Astrocyte (in vitro differentiated cells and primary cell): ENCODE data around the gene FAM83C. TPM values are rescaled to one million over a fixed set of nuclear protein-coding genes. Genes with fewer than 3 reads are reported as not detected.

Experiments
- DNase-seq: peaks from one replicate; pipeline ENCODE4 v3.0.0-alpha.2; 2010; ENCODE audit warnings: low read depth
- FAIRE-seq: peaks from 2 replicates; lab custom pipeline; 2011; peaks lifted over from hg19 to GRCh38; lab: Jason Lieb, UNC
- H2AFZ ChIP-seq: 2 replicates; pipeline ENCODE4 v1.6.0; 2012; ENCODE audit warnings: low read depth, low read length, inconsistent platforms
- H3K27ac ChIP-seq: 2 replicates; pipeline ENCODE4 v1.5.1; 2011; ENCODE audit warnings: low read depth, low read length, inconsistent platforms
- H3K27me3 ChIP-seq: 2 replicates; pipeline ENCODE4 v1.6.0; 2011; ENCODE audit warnings: low read length, inconsistent platforms; ENCODE audit not compliant: insufficient read depth
- H3K36me3 ChIP-seq: 2 replicates; pipeline ENCODE4 v1.5.1; 2011; ENCODE audit warnings: low read length, inconsistent platforms; ENCODE audit not compliant: insufficient read depth
- H3K4me1 ChIP-seq: 2 replicates; pipeline ENCODE4 v1.5.1; 2011; ENCODE audit warnings: low read length, inconsistent platforms; ENCODE audit not compliant: insufficient read depth
- H3K4me2 ChIP-seq: 2 replicates; pipeline ENCODE4 v1.6.0; 2012; ENCODE audit warnings: low read length, inconsistent platforms
- H3K4me3 ChIP-seq: 2 replicates; pipeline ENCODE4 v1.5.1; 2011; ENCODE audit warnings: low read depth, mild to moderate bottlenecking, low read length, inconsistent platforms; ENCODE audit not compliant: insufficient read depth
- H3K79me2 ChIP-seq: 2 replicates; pipeline ENCODE4 v1.6.0; 2012; ENCODE audit warnings: mild to moderate bottlenecking, low read length, inconsistent platforms; ENCODE audit not compliant: insufficient read depth
- H3K9ac ChIP-seq: 2 replicates; pipeline ENCODE4 v1.6.0; 2012; ENCODE audit warnings: mild to moderate bottlenecking, low read length, inconsistent platforms
- H3K9me3 ChIP-seq: 2 replicates; pipeline ENCODE4 v1.5.1; 2012; ENCODE audit warnings: low read depth, mild to moderate bottlenecking, low read length, inconsistent platforms; ENCODE audit not compliant: insufficient read depth
- H4K20me1 ChIP-seq: 2 replicates; pipeline ENCODE4 v1.6.0; 2012; ENCODE audit warnings: low read length, inconsistent platforms; ENCODE audit not compliant: insufficient read depth
- H3K27ac Mint-ChIP-seq: one replicate; pipeline ENCODE4 v1.8.0; 2021; ENCODE audit warnings: mild to moderate bottlenecking, mixed read lengths; ENCODE audit not compliant: unreplicated experiment
- H3K27me3 Mint-ChIP-seq: one replicate; pipeline ENCODE4 v1.8.0; 2021; ENCODE audit warnings: low read depth, mixed read lengths; ENCODE audit not compliant: unreplicated experiment
- H3K36me3 Mint-ChIP-seq: one replicate; pipeline ENCODE4 v1.8.0; 2021; ENCODE audit warnings: low read depth, mixed read lengths; ENCODE audit not compliant: unreplicated experiment
- H3K4me1 Mint-ChIP-seq: one replicate; pipeline ENCODE4 v1.8.0; 2021; ENCODE audit warnings: low read depth, mixed read lengths; ENCODE audit not compliant: unreplicated experiment
- H3K4me3 Mint-ChIP-seq: one replicate; pipeline ENCODE4 v1.8.0; 2021; ENCODE audit warnings: mild to moderate bottlenecking, moderate library complexity, mixed read lengths; ENCODE audit not compliant: unreplicated experiment
- H3K9me3 Mint-ChIP-seq: one replicate; pipeline ENCODE4 v1.8.0; 2021; ENCODE audit warnings: mild to moderate bottlenecking, mixed read lengths; ENCODE audit not compliant: unreplicated experiment
- EZH2 ChIP-seq: IDR thresholded peaks from 2 replicates; pipeline ENCODE4 v1.6.1; 2012; ENCODE audit warnings: mild to moderate bottlenecking, low read length, inconsistent platforms; ENCODE audit not compliant: insufficient read depth
- total RNA-seq: library from RNA; stranded (reverse); gene quantifications from 2 replicates; pipeline ENCODE4 v1.2.1, GENCODE V29; 2021
- TF ChIP-seq, protein P1 (sequence below): IDR thresholded peaks from 2 replicates; pipeline ENCODE4 v1.5.1; 2011; ENCODE audit warnings: low read depth, mild to moderate bottlenecking, inconsistent platforms, low read length, moderate library complexity; ENCODE audit not compliant: insufficient read depth

The FAM83C gene
- total RNA-seq, 1 donor from 2014 or later, result not detected

DNA sequence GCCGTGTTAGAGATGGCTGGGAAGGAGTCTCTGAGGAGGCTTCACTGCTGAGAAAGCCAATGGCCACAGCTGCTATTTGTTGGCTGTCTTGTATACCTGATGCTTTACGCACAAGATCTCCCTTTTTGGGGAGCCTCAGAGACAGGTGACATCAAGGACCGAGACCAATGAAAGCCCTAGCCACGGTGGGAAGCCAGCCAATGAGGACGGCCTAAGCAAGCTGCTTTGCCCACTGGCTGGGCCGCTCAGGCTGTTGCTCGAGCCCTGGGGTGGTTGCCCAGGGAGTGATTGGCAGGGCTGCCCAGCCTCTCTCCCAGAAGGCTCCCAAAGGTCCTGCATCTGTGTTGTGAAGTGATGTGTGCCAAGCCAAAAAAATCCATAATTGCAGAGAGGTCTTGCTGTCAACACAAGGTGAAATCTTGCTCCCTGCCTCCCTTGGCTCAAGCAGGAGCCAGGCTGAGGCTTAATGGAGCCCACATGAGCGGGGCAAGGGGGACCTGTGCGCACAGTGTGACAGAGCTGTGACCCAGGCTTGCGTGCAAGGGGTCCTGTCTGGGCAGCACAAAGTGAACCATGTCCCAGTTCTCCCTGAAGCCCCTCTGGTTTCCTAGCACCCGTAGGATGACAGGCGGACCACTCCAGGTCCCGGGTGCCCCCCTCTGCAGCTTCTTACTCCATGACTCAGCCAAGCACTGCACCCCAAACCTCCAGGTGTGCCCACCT, 18.6 kb downstream of the FAM83C start:
- peaks cover 6% of the 10 kb centered on the region for H3K36me3 ChIP-seq
- no peak overlapping the region for H3K27ac Mint-ChIP-seq
- peaks cover 2% of the 10 kb centered on the region for H4K20me1 ChIP-seq
- TF ChIP-seq EZH2, result no peak
- TF ChIP-seq, protein P1, sequence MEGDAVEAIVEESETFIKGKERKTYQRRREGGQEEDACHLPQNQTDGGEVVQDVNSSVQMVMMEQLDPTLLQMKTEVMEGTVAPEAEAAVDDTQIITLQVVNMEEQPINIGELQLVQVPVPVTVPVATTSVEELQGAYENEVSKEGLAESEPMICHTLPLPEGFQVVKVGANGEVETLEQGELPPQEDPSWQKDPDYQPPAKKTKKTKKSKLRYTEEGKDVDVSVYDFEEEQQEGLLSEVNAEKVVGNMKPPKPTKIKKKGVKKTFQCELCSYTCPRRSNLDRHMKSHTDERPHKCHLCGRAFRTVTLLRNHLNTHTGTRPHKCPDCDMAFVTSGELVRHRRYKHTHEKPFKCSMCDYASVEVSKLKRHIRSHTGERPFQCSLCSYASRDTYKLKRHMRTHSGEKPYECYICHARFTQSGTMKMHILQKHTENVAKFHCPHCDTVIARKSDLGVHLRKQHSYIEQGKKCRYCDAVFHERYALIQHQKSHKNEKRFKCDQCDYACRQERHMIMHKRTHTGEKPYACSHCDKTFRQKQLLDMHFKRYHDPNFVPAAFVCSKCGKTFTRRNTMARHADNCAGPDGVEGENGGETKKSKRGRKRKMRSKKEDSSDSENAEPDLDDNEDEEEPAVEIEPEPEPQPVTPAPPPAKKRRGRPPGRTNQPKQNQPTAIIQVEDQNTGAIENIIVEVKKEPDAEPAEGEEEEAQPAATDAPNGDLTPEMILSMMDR, result no peak
- no peaks in the 10 kb centered on the region for H3K9me3 ChIP-seq
- H3K9me3 Mint-ChIP-seq, result no peaks in the 10 kb centered on the region
- H3K4me1 Mint-ChIP-seq, result peaks cover 19% of the 10 kb centered on the region
- H3K27ac ChIP-seq, result no peak overlapping the region
- no peak for FAIRE-seq
- no peak for DNase-seq
- peaks cover 23% of the 10 kb centered on the region for H3K79me2 ChIP-seq
- H3K9ac ChIP-seq, result no peak overlapping the region
- peaks cover 15% of the 10 kb centered on the region for H3K36me3 Mint-ChIP-seq
- no peaks in the 10 kb centered on the region for H3K27me3 ChIP-seq
- H2AFZ ChIP-seq, result no peak overlapping the region
- H3K4me3 Mint-ChIP-seq, result no peak overlapping the region
- no peak overlapping the region for H3K4me3 ChIP-seq
- H3K27me3 Mint-ChIP-seq, result no peaks in the 10 kb centered on the region
- H3K4me1 ChIP-seq, result peaks cover 17% of the 10 kb centered on the region
- no peak overlapping the region for H3K4me2 ChIP-seq

DNA sequence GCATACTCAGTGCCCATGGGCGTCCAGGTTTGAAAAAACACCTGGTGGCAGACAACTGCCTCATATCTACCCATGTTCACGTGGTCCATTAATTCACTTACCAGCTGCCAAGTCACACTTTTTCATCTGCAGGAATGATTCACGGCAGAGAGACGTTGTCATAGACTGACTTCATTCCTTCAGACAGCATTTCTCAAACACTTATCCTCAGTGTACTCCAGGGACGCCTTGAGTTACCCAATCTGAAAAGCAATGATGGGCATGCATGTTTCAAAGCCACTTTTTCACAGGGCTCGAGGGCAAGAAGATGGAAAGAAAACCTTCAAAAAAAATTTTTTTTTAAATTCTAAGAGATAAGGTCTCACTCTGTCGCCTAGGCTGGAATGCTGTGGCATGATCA, 20.3 kb downstream of the FAM83C start:
- no peak overlapping the region for H3K4me3 Mint-ChIP-seq
- Histone ChIP-seq H3K4me1 (peaks cover 7% of the 10 kb centered on the region), H3K9me3 (no peaks in the 10 kb centered on the region), H3K27me3 (no peaks in the 10 kb centered on the region), H2AFZ (no peak overlapping the region), H3K4me2 (no peak overlapping the region), H3K27ac (no peak overlapping the region), H3K9ac (no peak overlapping the region), H3K36me3 (peaks cover 3% of the 10 kb centered on the region), H3K4me3 (no peak overlapping the region), H4K20me1 (no peaks in the 10 kb centered on the region), H3K79me2 (peaks cover 16% of the 10 kb centered on the region)
- no peaks in the 10 kb centered on the region for H3K9me3 Mint-ChIP-seq
- peaks cover 15% of the 10 kb centered on the region for H3K36me3 Mint-ChIP-seq
- no peak for TF ChIP-seq EZH2
- TF ChIP-seq, protein P1, result no peak
- DNase-seq (peak; percentile 58), FAIRE-seq (no peak)
- H3K27ac Mint-ChIP-seq, result no peak overlapping the region
- no peaks in the 10 kb centered on the region for H3K27me3 Mint-ChIP-seq
- H3K4me1 Mint-ChIP-seq, result peaks cover 13% of the 10 kb centered on the region
